GM18511 (cell line): Measurements from ENCODE around the gene LLPH.
"Not testable (repeated sequence)": the region's sequence is repeated elsewhere in the genome, so short reads cannot be mapped to it uniquely, and the experiment has no call there.

Experiments
- ATAC-seq: cut with Tn5 transposase; IDR thresholded peaks from one replicate; pipeline ENCODE4 v1.9.1; 2021; ENCODE audit warnings: mild to moderate bottlenecking, moderate library complexity; ENCODE audit not compliant: unreplicated experiment

The LLPH gene

DNA sequence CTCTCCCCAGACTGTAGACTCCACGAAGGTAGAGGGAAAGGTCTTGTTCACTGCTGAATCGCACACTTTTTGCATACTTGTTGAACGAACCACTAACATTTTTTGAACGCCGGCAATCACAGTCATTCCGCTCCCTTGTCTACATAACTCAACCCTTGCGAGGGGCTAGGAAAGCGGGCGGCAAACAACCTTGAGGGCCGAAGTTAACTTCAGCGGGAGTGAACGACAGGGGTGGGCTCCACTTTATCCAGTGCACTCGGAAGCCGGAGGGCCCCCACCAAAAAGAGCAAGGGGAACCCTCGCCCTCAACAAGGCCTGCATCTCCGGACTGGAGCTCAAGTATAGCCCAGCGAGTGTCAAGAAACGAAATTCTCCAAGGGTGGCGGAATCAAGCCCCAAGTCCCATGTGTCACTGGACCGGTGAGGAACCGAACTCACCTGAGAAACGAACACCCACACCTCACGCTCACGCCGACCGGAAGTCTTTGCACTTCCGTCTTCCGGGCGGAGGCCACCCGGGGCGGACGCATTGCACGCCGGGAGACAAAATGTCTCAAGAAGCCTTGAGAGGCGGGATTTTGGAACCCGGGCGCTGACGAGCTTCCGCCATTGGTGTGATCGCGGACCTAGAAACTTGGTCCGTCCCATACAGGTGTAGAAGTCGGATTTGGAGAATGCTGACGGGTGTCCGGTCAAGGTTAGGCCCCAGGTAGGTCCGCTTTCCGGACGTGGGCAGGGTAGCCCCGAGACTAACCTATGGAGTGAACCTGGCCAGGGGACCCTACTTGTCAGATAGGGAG, at the start of gene LLPH:
Gene LLPH (minus strand): TSS at position 484 of the 800 bp plus-strand sequence. CDS start 1,644 bp downstream, outside the sequence.
- ATAC-seq: peak; percentile 98

- ATAC-seq: no peak
Measured at GRCh38 chr12:66176105-66176900, 45.8 kb upstream of the LLPH start.

GRCh38 chr12:66174391-66175325, 44.1 kb upstream of the LLPH start:
- ATAC-seq: not testable (repeated sequence)

GRCh38 chr12:66170606-66171005, 40.1 kb upstream of the LLPH start:
- ATAC-seq: no peak

DNA sequence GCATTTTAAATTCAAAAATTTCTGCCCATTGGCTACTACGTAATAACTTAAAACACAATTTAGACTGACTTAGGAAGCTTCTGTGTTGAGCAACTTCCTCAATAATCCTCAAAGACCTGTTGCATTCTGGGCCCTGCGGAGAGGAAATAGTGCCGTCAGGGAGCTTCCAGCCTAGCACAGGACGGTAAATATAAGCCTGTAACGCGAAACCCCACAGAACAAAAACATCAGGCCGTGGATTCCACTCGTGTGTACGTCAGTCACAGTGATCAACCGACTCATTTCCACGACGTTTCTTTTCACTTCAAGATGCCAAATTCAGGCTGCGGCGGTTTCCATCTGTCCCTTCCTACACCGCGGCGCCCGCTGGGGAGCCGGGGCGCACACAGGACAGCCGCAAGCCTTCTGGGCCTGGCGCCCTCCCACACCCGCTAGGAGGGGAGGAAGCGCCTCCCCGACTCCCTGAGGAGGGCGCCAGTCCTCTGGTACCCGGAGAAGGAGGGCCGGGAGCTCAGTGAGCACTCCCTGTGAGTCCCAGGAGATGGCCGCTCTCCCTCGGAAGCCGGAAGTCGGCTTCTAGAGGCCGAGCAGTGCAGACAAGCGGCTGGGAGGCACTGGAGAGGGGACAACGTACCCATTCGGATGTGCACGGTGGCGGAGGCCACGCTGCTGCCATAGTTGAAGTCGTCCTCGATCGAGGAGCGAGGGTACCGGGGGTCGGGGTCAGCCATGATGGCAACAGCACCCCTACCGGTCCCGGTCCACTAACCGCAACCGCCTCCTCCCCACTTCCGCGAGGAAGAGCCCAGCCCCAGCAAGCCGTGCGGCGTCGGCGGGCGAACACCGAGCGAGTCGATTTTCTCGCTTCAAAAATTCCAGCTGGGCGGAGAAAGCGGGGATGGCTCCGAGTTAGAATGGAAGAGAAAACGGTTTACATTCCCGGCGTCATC, 38.9 kb upstream of the LLPH start, which contains the start of gene TMBIM4:
Gene TMBIM4 (minus strand): TSS at position 776 of the 950 bp plus-strand sequence. CDS start 45 bp downstream, at position 731.
- ATAC-seq: peak; percentile 88

DNA sequence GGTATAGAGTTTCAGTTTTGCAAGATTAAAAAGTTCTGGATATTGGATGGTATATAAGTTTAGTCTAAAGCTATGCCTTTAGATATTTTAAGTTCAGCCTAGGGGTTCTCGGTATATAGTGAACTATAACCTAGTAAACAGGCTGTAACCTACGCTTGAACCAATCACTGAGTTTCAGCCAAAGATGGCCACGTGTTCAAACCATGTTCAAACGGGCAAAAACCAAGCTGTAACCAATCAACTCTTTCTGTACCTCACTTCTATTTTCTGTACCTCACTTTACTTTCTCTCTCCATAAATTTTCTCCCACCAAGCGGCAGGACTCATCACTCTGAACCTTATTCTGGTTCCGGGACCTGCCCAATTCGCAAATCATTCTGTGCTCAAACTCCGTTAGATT, 37.9 kb upstream of the LLPH start:
- no peak for ATAC-seq

GRCh38 chr12:66166561-66166960, 36.0 kb upstream of the LLPH start:
- no peak for ATAC-seq

GRCh38 chr12:66165141-66165540, 34.6 kb upstream of the LLPH start:
- no peak for ATAC-seq

GRCh38 chr12:66164349-66164821, 33.8 kb upstream of the LLPH start:
- ATAC-seq: no peak

DNA sequence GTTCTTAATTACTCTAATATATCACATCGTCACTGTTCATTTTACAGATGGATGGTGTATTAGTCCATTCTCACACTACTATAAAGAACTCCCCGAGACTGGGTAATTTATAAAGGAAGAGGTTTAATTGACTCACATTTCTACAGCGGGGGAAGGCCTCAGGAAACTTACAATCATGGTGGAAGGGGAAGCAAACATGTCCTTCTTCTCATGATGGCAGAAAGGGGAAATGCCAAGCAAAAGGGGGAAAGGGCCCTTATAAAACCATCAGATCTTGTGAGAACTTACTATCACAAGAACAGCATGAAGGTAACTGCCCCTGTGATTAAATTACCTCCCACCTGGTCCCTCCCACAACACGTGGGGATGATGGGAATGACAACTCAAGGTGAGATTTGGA, 32.7 kb upstream of the LLPH start:
- ATAC-seq: no peak

GRCh38 chr12:66162701-66163100, 32.2 kb upstream of the LLPH start:
- no peak for ATAC-seq

- no peak for ATAC-seq
Measured at GRCh38 chr12:66160704-66161103, 30.2 kb upstream of the LLPH start.

- ATAC-seq: no peak
Measured at GRCh38 chr12:66159123-66159522, 28.6 kb upstream of the LLPH start.

- no peak for ATAC-seq
Measured at GRCh38 chr12:66156654-66157053, 26.1 kb upstream of the LLPH start.

GRCh38 chr12:66154776-66155175, 24.2 kb upstream of the LLPH start:
- no peak for ATAC-seq

GRCh38 chr12:66152732-66153131, 22.2 kb upstream of the LLPH start:
- no peak for ATAC-seq

GRCh38 chr12:66149702-66150398, 19.3 kb upstream of the LLPH start:
- ATAC-seq: no peak

- no peak for ATAC-seq
Measured at GRCh38 chr12:66144791-66145754, 14.5 kb upstream of the LLPH start.
